ENCODE measurements around the gene COMT. TPM values are rescaled to one million over a fixed set of nuclear protein-coding genes. Genes with fewer than 3 reads are reported as not detected.

COMT gene
- total RNA-seq, 1 experiment from 2014 or later, result 585 TPM

DNA sequence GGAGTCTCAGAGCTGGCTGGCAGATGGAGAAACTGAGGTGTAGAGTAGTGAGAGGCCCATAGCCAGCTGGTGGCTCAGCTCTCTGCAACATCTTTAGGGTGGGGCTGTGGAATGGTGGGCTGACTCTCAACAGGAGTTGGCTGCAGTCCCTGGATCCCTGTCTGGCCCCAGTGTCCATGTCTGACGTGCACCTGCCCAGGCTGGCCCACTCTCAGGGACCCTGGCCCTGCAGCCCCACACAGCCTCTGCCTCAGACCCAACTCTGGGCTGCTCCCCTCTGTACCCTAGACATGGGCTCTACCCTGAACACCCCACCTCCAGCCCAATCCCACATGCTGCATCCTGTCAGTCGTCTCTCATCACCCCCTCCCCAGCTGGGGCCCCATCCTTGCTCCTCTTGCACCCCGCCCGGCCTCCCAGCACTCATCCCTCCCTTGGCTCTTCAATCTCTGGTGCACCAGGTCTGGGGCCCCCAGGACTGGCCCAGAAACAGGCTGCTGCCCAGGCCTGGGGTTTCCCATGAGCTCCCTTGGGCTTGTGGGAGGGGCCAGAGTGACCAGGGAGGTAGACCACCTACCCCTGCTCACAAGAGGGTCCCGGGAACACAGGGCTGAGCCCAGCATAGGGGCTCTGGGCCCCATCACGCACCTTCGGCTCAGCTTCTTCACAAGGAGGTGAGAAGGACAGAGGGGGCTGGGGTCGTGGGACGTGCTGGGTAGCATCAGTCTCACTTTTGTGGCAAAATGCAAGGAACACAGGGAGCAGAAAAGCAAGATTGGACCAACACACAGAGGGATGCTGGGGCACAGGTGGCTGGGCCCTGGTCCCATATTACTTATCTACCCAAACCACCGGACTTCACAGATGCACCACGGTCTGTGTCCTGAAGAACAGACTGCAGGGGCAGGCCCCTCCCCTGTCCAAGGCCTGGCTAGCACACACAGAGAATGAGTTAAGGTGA is 43.6 kb downstream of the COMT start:
- DNase-seq (ENCODE audit: low read depth), result no peak
- in situ Hi-C loops (cut with HindIII; ENCODE audit: low pct_unique_long_range_greater_than_20kb, low sequenced_read_pairs), result no loop called here

GRCh38 chr22:19986011-19986409 is 44.4 kb downstream of the COMT start:
- DNase-seq (ENCODE audit: low read depth), result no peak
- in situ Hi-C loops (cut with HindIII; ENCODE audit: low pct_unique_long_range_greater_than_20kb, low sequenced_read_pairs), result no loop called here

DNA sequence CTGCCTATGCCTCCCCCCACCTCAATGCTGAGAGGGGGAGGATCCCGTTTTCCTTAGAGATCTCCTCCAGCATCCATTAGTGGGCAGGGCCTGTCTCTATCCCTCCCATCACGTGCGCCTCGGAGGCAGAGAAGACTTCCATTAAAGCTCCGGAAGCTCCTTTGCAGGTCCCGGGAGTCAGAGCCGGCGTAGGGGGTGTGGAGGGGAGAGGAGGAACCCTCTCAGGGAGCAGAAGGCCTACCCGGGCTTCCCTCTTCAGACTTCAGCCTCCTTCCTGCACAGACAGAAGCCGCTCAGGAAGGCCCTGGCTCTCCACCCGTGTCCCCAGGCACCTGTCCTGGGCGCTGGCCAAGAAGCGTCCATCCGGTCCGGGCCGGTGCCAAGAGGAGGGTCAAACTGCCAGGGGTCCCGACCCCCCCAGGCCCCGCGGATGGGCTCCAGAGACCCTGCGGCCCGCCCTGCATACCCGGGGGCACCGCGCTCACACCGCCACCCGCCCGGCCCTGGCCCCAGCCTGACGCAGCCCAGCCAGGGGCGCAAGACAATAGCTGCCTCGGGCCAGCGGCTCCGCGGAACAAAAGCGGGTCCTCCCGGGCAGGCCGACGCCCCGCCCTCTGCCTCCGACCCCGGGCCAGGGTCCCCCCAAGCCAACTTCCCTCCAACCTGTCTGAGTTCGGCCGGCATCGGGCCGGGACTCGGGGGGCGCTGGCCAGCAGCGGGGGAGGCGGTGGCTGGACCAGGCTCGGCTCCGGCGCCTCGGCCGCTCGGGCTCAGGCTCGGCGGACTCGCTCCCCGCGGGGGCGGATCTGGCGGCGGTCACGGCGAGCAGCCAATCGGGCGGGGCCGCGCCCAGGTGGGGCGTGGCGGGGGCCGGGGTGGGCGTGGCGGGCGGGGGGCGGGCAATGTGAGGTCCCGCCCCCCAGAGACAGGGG is 45.1 kb downstream of the COMT start:
- in situ Hi-C loops (cut with HindIII; ENCODE audit: low pct_unique_long_range_greater_than_20kb, low sequenced_read_pairs), result no loop called here
- peak; percentile 66 for DNase-seq (ENCODE audit: low read depth)

- in situ Hi-C loops (cut with HindIII; ENCODE audit: low pct_unique_long_range_greater_than_20kb, low sequenced_read_pairs), result no loop called here
- no peak for DNase-seq (ENCODE audit: low read depth)
Observed at GRCh38 chr22:19987394-19988306, 46.1 kb downstream of the COMT start.

GRCh38 chr22:19988331-19988808 is 46.8 kb downstream of the COMT start:
- no peak for DNase-seq (ENCODE audit: low read depth)
- in situ Hi-C loops (cut with HindIII; ENCODE audit: low pct_unique_long_range_greater_than_20kb, low sequenced_read_pairs), result no loop called here

DNA sequence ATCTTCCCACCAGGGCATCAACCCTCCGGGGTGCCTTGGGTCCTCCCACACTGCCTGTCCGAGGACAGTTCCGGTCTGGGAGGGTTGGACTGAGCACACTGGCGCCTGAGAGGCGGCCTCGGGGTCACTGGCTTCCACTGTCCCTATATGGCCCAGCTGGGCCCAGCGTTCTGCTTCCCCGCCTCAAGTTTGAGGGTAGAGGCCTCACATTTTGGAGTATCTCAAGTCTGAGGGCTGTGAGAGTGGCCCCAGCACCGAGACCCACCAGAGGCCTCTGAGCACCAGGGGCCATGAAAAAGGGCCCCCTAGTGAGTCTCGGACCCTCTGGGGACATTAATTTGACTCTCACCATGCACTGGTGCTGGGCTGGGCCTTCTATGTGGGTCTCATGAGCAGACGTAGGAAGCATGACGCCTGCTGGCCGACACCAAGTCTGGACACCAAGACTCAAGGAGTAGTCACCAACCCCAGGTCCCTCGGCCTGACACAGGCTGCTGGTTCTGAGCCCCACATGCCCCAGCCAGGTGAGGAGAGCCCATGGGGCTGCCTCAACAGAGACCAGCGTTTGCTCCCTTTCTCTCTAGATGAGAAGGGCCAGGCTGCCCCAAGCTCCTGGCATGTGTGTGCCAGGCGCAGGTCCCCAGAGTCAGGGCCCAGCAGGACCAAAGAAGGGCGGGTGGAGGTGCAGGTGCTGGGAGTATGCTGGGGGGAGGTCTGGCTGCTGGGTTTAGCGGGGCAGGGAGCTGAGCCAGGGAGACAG is 47.6 kb downstream of the COMT start:
- in situ Hi-C loops (cut with HindIII; ENCODE audit: low pct_unique_long_range_greater_than_20kb, low sequenced_read_pairs), result no loop called here
- no peak for DNase-seq (ENCODE audit: low read depth)

GRCh38 chr22:19989725-19990067 is 48.1 kb downstream of the COMT start:
- in situ Hi-C loops (cut with HindIII; ENCODE audit: low pct_unique_long_range_greater_than_20kb, low sequenced_read_pairs), result no loop called here
- no peak for DNase-seq (ENCODE audit: low read depth)

DNA sequence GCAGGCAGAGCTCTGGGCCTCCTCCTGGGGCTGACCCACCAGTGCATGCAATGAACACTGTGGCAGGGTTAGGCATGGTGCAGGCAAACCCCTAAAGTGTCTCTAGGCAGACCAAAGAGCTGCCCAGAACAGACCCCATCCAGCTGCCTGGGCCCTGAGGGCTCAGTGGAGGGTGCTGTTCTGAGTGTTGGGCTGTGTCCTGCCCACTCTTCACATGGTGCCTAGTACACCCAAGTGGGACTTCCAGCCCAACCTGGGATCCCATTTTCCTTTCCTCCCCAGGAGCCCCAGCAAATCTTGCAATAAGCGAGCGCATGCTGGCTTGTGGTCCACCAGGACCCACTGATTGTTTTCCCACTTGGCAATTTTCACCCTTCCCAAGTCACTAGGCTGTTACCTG is 48.6 kb downstream of the COMT start:
- DNase-seq (ENCODE audit: low read depth), result no peak
- in situ Hi-C loops (cut with HindIII; ENCODE audit: low pct_unique_long_range_greater_than_20kb, low sequenced_read_pairs), result no loop called here

- in situ Hi-C loops (cut with HindIII; ENCODE audit: low pct_unique_long_range_greater_than_20kb, low sequenced_read_pairs), result no loop called here
- no peak for DNase-seq (ENCODE audit: low read depth)
Observed at GRCh38 chr22:19990609-19991394, 49.2 kb downstream of the COMT start.

- no peak for DNase-seq (ENCODE audit: low read depth)
- in situ Hi-C loops (cut with HindIII; ENCODE audit: low pct_unique_long_range_greater_than_20kb, low sequenced_read_pairs), result no loop called here
Observed at GRCh38 chr22:19991395-19991644, 49.7 kb downstream of the COMT start.

DNA sequence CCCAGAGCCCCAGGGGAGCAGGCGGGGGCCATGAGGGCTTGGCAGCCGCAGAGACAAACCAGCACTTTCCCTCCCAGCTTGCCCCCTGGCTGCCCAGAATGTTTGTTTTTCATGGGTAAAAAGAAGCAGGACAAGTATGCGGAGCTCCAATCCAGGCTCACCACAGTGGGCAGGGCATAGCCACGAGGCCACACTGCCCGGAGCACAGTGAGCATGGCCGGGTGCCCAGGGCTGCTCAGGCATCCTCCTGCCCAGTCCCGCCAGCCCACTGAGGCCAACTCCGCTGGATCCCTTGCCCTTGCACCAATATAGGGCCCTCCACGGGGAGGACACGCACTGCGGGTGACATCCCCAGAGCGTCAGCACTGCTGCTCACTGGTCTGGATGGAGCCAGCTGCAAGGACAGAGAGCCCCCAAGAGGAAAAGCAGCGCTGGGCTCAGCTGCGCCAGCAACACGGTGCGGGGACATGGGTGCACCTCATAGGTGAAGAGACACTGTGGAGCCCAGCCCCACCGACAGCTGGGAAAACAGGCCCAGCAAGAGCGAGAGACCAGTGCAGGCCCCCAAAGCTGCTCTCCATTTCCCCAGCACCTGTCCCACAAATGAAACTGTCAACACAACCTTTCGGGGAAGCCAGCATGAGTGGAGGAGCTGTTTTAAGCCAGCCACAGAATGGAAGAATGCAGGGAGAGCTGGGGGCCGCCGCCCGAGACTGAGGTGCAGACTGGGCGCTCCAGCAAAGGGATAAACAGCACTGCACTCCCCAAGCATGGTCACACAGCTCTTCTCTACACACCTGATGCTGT is 50.3 kb downstream of the COMT start:
- in situ Hi-C loops (cut with HindIII; ENCODE audit: low pct_unique_long_range_greater_than_20kb, low sequenced_read_pairs), result no loop called here

DNA sequence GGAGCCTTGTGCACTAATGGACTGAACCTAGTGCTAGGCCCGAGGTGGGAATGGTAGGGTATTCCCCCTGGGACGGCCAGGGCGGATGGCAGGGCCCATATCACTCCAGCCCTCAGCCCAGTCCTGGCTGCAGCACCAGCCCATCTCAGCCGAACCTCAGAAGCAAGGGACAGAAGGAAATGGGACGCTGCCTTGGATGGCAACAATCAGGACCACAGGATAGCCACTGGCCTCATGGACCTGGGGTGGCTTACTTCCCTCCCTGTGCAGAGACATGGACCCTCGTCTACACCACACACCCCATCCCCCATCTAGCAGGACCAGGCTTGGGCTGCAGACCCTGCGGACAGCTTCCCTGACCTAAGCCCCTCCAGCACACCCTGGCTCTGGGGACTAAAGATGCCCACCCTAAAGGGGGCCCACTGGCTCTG is 50.9 kb downstream of the COMT start:
- in situ Hi-C loops (cut with HindIII; ENCODE audit: low pct_unique_long_range_greater_than_20kb, low sequenced_read_pairs), result no loop called here
- DNase-seq (ENCODE audit: low read depth), result no peak

More for the DNA sequence above, 50.3 kb downstream of the COMT start:
- no peak for DNase-seq (ENCODE audit: low read depth)

DNA sequence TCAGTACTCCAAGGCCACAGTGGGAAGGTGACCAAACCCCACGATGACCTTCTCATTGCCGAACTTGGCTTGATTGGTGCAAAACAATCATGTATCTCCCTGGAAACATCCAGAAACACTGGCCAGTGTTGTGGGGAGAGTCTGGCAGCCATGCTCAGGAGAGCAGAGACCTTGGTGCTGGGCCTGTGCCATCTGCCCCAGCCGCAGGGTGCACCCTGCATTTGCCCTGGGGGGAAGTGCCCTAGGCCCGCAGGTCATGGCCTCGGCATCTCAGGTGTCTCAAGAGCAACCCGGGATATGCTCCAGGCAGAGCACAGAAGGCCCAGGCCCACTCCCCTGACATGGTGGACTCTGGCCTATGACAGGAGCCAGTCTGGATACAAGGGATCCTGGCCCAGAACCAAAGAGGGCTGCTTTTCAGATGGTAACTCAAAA is 51.4 kb downstream of the COMT start:
- in situ Hi-C loops (cut with HindIII; ENCODE audit: low pct_unique_long_range_greater_than_20kb, low sequenced_read_pairs), result no loop called here
- no peak for DNase-seq (ENCODE audit: low read depth)

- no peak for DNase-seq (ENCODE audit: low read depth)
- in situ Hi-C loops (cut with HindIII; ENCODE audit: low pct_unique_long_range_greater_than_20kb, low sequenced_read_pairs), result no loop called here
Observed at GRCh38 chr22:19993926-19994325, 52.4 kb downstream of the COMT start.

- DNase-seq (ENCODE audit: low read depth), result no peak
- in situ Hi-C loops (cut with HindIII; ENCODE audit: low pct_unique_long_range_greater_than_20kb, low sequenced_read_pairs), result no loop called here
Observed at GRCh38 chr22:19994851-19995610, 53.5 kb downstream of the COMT start.

Data from Caki2 (cell line).